C4-2B (cell line): Measurements from ENCODE around the gene KRI1.

Source experiments
- H3K27ac ChIP-seq: fragments of 450-650 bp; 2 replicates; pipeline ENCODE4 v1.5.1; 2017
- CTCF ChIP-seq: fragments of 450-650 bp; conservative IDR thresholded peaks from 2 replicates; pipeline ENCODE4 v1.5.1; 2017; ENCODE audit warnings: mild to moderate bottlenecking
- ZFX ChIP-seq: fragments of 450-650 bp; IDR thresholded peaks from 2 replicates; pipeline ENCODE4 v1.6.1; 2017

Gene KRI1

GRCh38 chr19:10562609-10563008, 3.2 kb downstream of the KRI1 start:
- no peak for TF ChIP-seq ZFX
- no peak for TF ChIP-seq CTCF
- no peak overlapping the region for H3K27ac ChIP-seq

- TF ChIP-seq CTCF (no peak), ZFX (no peak)
- H3K27ac ChIP-seq = no peak overlapping the region
Observed at GRCh38 chr19:10560154-10560553, 5.7 kb downstream of the KRI1 start.

- no peak for TF ChIP-seq ZFX
- TF ChIP-seq CTCF = no peak
- no peak overlapping the region for H3K27ac ChIP-seq
Observed at GRCh38 chr19:10557603-10558197, 8.1 kb downstream of the KRI1 start.

- no peak for TF ChIP-seq CTCF
- no peak for TF ChIP-seq ZFX
- H3K27ac ChIP-seq = no peak overlapping the region
Observed at GRCh38 chr19:10555610-10555973, 10.2 kb downstream of the KRI1 start.

- H3K27ac ChIP-seq = no peak overlapping the region
- TF ChIP-seq ZFX = no peak
- no peak for TF ChIP-seq CTCF
Observed at GRCh38 chr19:10554760-10555609, 10.8 kb downstream of the KRI1 start.

GRCh38 chr19:10553943-10554381, 11.8 kb downstream of the KRI1 start:
- no peak overlapping the region for H3K27ac ChIP-seq
- TF ChIP-seq CTCF = no peak
- no peak for TF ChIP-seq ZFX

GRCh38 chr19:10553087-10553667, 12.6 kb downstream of the KRI1 start:
- no peak overlapping the region for H3K27ac ChIP-seq
- no peak for TF ChIP-seq CTCF
- no peak for TF ChIP-seq ZFX
